Endothelial cell of hepatic sinusoid (primary cell): ENCODE measurements around the gene OR56B1.
"Not testable (repeated sequence)": the region's sequence is repeated elsewhere in the genome, so short reads cannot be mapped to it uniquely, and the experiment has no call there.

Source experiments
- in situ Hi-C: cut with HindIII; loops from 2 replicates; pipeline ENCODE4 v1.10.0; 2017; ENCODE audit warnings: low sequenced_read_pairs

OR56B1 gene

GRCh38 chr11:5736396-5736795 is at the start of gene OR56B1:
Gene OR56B1, plus strand, starts transcription at chr11:5736448. Its CDS starts 69 bp downstream, at chr11:5736517.
- in situ Hi-C loops = no loop called here

- in situ Hi-C loops = no loop called here
These were observed 47.8 kb upstream of the OR56B1 start for GRCh38 chr11:5688482-5688881.

- in situ Hi-C loops = no loop called here
These were observed 46.7 kb upstream of the OR56B1 start, which contains the start of gene TRIM22 for GRCh38 chr11:5689551-5689983. Gene TRIM22, plus strand, starts transcription at chr11:5689790. Its CDS starts 6,443 bp downstream, at chr11:5696233.

- in situ Hi-C loops = no loop called here
These were observed 46.0 kb upstream of the OR56B1 start for GRCh38 chr11:5690216-5690615.

GRCh38 chr11:5690736-5691135 is 45.5 kb upstream of the OR56B1 start:
- in situ Hi-C loops = no loop called here

- in situ Hi-C loops = not testable (repeated sequence)
These were observed 44.8 kb upstream of the OR56B1 start for GRCh38 chr11:5691238-5691963.

- in situ Hi-C loops = no loop called here
These were observed 44.3 kb upstream of the OR56B1 start for GRCh38 chr11:5691964-5692361.

- in situ Hi-C loops = no loop called here
These were observed 41.6 kb upstream of the OR56B1 start for GRCh38 chr11:5694642-5695041.

- in situ Hi-C loops = no loop called here
These were observed 40.7 kb upstream of the OR56B1 start for GRCh38 chr11:5695580-5695979.

GRCh38 chr11:5696210-5696609 is 40.0 kb upstream of the OR56B1 start:
- in situ Hi-C loops = no loop called here

GRCh38 chr11:5698281-5698680 is 38.0 kb upstream of the OR56B1 start:
- in situ Hi-C loops = no loop called here

GRCh38 chr11:5700421-5701054 is 35.7 kb upstream of the OR56B1 start:
- in situ Hi-C loops = no loop called here

- in situ Hi-C loops = no loop called here
These were observed 35.1 kb upstream of the OR56B1 start for GRCh38 chr11:5701055-5701577.

GRCh38 chr11:5703741-5704536 is 32.3 kb upstream of the OR56B1 start:
- in situ Hi-C loops = no loop called here

GRCh38 chr11:5705688-5706087 is 30.6 kb upstream of the OR56B1 start:
- in situ Hi-C loops = no loop called here

GRCh38 chr11:5712507-5712906 is 23.7 kb upstream of the OR56B1 start:
- in situ Hi-C loops = no loop called here

- in situ Hi-C loops = no loop called here
These were observed 22.6 kb upstream of the OR56B1 start for GRCh38 chr11:5713695-5714094.

GRCh38 chr11:5716518-5716917 is 19.7 kb upstream of the OR56B1 start:
- in situ Hi-C loops = not testable (repeated sequence)

- in situ Hi-C loops = no loop called here
These were observed 16.3 kb upstream of the OR56B1 start for GRCh38 chr11:5719703-5720495.

GRCh38 chr11:5722622-5723021 is 13.6 kb upstream of the OR56B1 start:
- in situ Hi-C loops = no loop called here

GRCh38 chr11:5726351-5726750 is 9.9 kb upstream of the OR56B1 start:
- in situ Hi-C loops = no loop called here
